Stomach (tissue), 19 donors: ENCODE data around the gene PLRG1. TPM values are rescaled to one million over a fixed set of nuclear protein-coding genes. Genes with fewer than 3 reads are reported as not detected.
"Not testable (repeated sequence)": the region's sequence is repeated elsewhere in the genome, so short reads cannot be mapped to it uniquely, and the experiment has no call there.

Source experiments
- DNase-seq, 2 donors: peaks; one replicate each; pipeline versions ENCODE4 v3.0.0 to v3.0.0-alpha.2; 2013 to 2019
- H3K27ac ChIP-seq, 5 donors: fragments of 200-600 bp in 4 of 5; sonication (generic) in 4 of 5; one replicate each; pipeline ENCODE4 v1.5.1; 2013 to 2019; ENCODE audit warnings: mild to moderate bottlenecking in 1 of 5, moderate library complexity in 1 of 5
- H3K27me3 ChIP-seq, 3 donors: fragments of 200-600 bp; sonication (generic); one replicate each; pipeline ENCODE4 v1.5.1; 2017 to 2019; ENCODE audit warnings: mixed run types in 1 of 3
- H3K36me3 ChIP-seq, 4 donors: fragments of 200-600 bp; sonication (generic); 1 replicate in 3 of 4; 2 replicates in 1 of 4; pipeline ENCODE4 v1.5.1; 2016 to 2019
- H3K4me1 ChIP-seq, 4 donors: fragments of 200-600 bp; sonication (generic); one replicate each; pipeline ENCODE4 v1.5.1; 2016 to 2019
- H3K4me3 ChIP-seq, 4 donors: fragments of 200-600 bp; sonication (generic) in 3 of 4; one replicate each; pipeline ENCODE4 v1.5.1; 2016 to 2019; ENCODE audit warnings: mild to moderate bottlenecking in 1 of 4
- H3K9me3 ChIP-seq, 4 donors: fragments of 200-600 bp; sonication (generic); one replicate each; pipeline ENCODE4 v1.5.1; 2016 to 2019
- CTCF ChIP-seq, 7 experiments: fragments of 450-650 bp in 4 of 7; fragments of 200-600 bp in 3 of 7; sonication (generic) in 3 of 7; IDR thresholded peaks; one replicate each; pipeline ENCODE4 v1.5.1; 2016 to 2019; ENCODE audit warnings: antibody characterized with exemption in 7 of 7, control low read depth in 2 of 7, mild to moderate bottlenecking in 1 of 7
- EP300 ChIP-seq: sonication (generic); formaldehyde crosslinking; IDR thresholded peaks from one replicate; pipeline ENCODE4 v1.6.1; 2017; ENCODE audit warnings: antibody characterized with exemption
- POLR2A ChIP-seq, 4 donors: fragments of 450-650 bp; IDR thresholded peaks; one replicate each; pipeline ENCODE4 v1.6.1; 2016; ENCODE audit warnings: antibody characterized with exemption in 4 of 4, control low read depth in 2 of 4, mild to moderate bottlenecking in 1 of 4, moderate library complexity in 1 of 4
- POLR2AphosphoS5 ChIP-seq, 3 donors: sonication (generic); formaldehyde crosslinking; IDR thresholded peaks; one replicate each; pipeline ENCODE4 v1.6.1; 2016; ENCODE audit warnings: antibody characterized with exemption in 3 of 3
- WGBS, 5 donors: extraction: QIAGEN DNeasy Blood & Tissue Kit in 3 of 5; methylation state at CpG; one replicate each; pipeline versions ENCODE4 v1.1.5 to v1.1.7; 2013 to 2018; 5-methylcytosine and 5-hydroxymethylcytosine counted together
- intact Hi-C: fragments of 100-400 bp; cut with DNase I; formaldehyde crosslinking; loops from one replicate; pipeline ENCODE4 v1.15.1; 2023; ENCODE audit warnings: low total_unique reads
- long read RNA-seq, 10 donors: transcript quantifications; one replicate each; lab custom pipeline, GENCODE V29; 2026
- polyA plus RNA-seq, 3 donors: library from polyadenylated mRNA; stranded (reverse); fragments of 200-250 nt; gene quantifications; one replicate each; pipeline ENCODE4 v1.2.3, GENCODE V29; 2013
- total RNA-seq, 5 donors: library from RNA; depleted of rRNA; stranded (reverse); fragments of >200 nt; gene quantifications; one replicate each; pipeline versions ENCODE4 v1.1.0 to v1.2.3, GENCODE V29; 2014 to 2016
- donor health status: healthy with polysubstance abuse.
- donor health status: Bipolar disorder and iron deficiency.
- donor health status: healthy.

Gene PLRG1
- total RNA-seq (10 to 100 TPM in 4 of 5 donors, 1 to 10 TPM in 1; 1.2 to 52.5 (median 45.5) TPM), polyA plus RNA-seq (10 to 100 TPM; 22.5 to 43.8 (median 40.9) TPM)
- long read RNA-seq, donor 1, partial matches to known transcripts, result 8 of 9 reads
- long read RNA-seq, donor 1, other reads (novel, unspliced or antisense), result 0 of 9 reads
- long read RNA-seq, donor 2, transcript PLRG1-202 (15 exons, 3,351 nt), result major isoform, 10 of 16 reads
- long read RNA-seq, donor 2, partial matches to known transcripts, result 0 of 16 reads
- long read RNA-seq, donor 2, other reads (novel, unspliced or antisense), result 0 of 16 reads
- long read RNA-seq, donor 3, partial matches to known transcripts, result 11 of 18 reads
- long read RNA-seq, donor 3, other reads (novel, unspliced or antisense), result 0 of 18 reads
- long read RNA-seq, donor 4, partial matches to known transcripts, result 0 of 2 reads
- long read RNA-seq, donor 4, other reads (novel, unspliced or antisense), result 0 of 2 reads
- long read RNA-seq, donor 5, transcript PLRG1-202 (15 exons, 3,351 nt), result major isoform, 6 of 10 reads
- long read RNA-seq, donor 5, partial matches to known transcripts, result 0 of 10 reads
- long read RNA-seq, donor 5, other reads (novel, unspliced or antisense), result 0 of 10 reads
- long read RNA-seq, donor 6, transcript PLRG1-202 (15 exons, 3,351 nt), result major isoform, 17 of 120 reads
- long read RNA-seq, donor 6, partial matches to known transcripts, result 85 of 120 reads
- long read RNA-seq, donor 6, other reads (novel, unspliced or antisense), result 15 of 120 reads
- long read RNA-seq, donor 7, transcript PLRG1-202 (15 exons, 3,351 nt), result major isoform, 7 of 9 reads
- long read RNA-seq, donor 7, partial matches to known transcripts, result 0 of 9 reads
- long read RNA-seq, donor 7, other reads (novel, unspliced or antisense), result 0 of 9 reads
- long read RNA-seq, donor 8, transcript PLRG1-202 (15 exons, 3,351 nt), result major isoform, 8 of 10 reads
- long read RNA-seq, donor 8, partial matches to known transcripts, result 0 of 10 reads
- long read RNA-seq, donor 8, other reads (novel, unspliced or antisense), result 0 of 10 reads
- long read RNA-seq, donor 9, transcript PLRG1-212 (2 exons, 570 nt), result major isoform, 5 of 9 reads
- long read RNA-seq, donor 9, partial matches to known transcripts, result 0 of 9 reads
- long read RNA-seq, donor 9, other reads (novel, unspliced or antisense), result 0 of 9 reads
- long read RNA-seq, donor 10, partial matches to known transcripts, result 0 of 1 reads
- long read RNA-seq, donor 10, other reads (novel, unspliced or antisense), result 0 of 1 reads

- Histone ChIP-seq H3K27ac (peak within 1 kb of the TSS; percentile 43 to 85 (median 83)), H3K4me3 (peak within 1 kb of the TSS; percentile 57 to 88 (median 68))
- 0 to 1% (median 1%) methylated on average over 45 to 51 of the region's 51 CpGs for WGBS, 5 donors
Measured at GRCh38 chr4:154549894-154550790, at the start of gene PLRG1. TSS of gene PLRG1 (minus strand) at chr4:154550400. CDS start at chr4:154550308, 92 bp downstream.

GRCh38 chr4:154597798-154598774 is 47.9 kb upstream of the PLRG1 start:
- WGBS, 5 donors, result 67 to 75% (median 73%) methylated on average over 7 of the region's 7 CpGs
- TF ChIP-seq CTCF (IDR thresholded peaks at IDR 0.05) (no peak), POLR2AphosphoS5 (IDR thresholded peaks at IDR 0.05) (no peak), POLR2A (IDR thresholded peaks at IDR 0.05) (no peak), EP300 (no peak)
- no peak for DNase-seq
- Histone ChIP-seq H3K4me3 (no peak overlapping the region), H3K36me3 (no peaks in the 10 kb centered on the region), H3K4me1 (no peaks in the 10 kb centered on the region), H3K27ac (no peak overlapping the region), H3K27me3 (no peaks in the 10 kb centered on the region), H3K9me3 (no peaks in the 10 kb centered on the region)
- intact Hi-C loops, result no loop called here

More at GRCh38 chr4:154549894-154550790, at the start of gene PLRG1:
- Histone ChIP-seq H3K4me1 (peaks cover 7 to 27% (median 17%) of the 10 kb centered on the region in 4 donors), H3K27me3 (no peaks in the 10 kb centered on the region), H3K36me3 (peaks cover 7 to 28% (median 25%) of the 10 kb centered on the region in 4 donors), H3K9me3 (no peaks in the 10 kb centered on the region)
- TF ChIP-seq CTCF (IDR thresholded peaks at IDR 0.05), result peak in 5 of 7 experiments; percentile 18 to 70 (median 36)
- TF ChIP-seq POLR2AphosphoS5 (IDR thresholded peaks at IDR 0.05), result peak; percentile 56 to 92 (median 77)
- TF ChIP-seq POLR2A (IDR thresholded peaks at IDR 0.05), result peak in 2 of 4 donors; percentile 53 to 55
- no peak for TF ChIP-seq EP300
- peak; percentile 98 to 99 for DNase-seq
- intact Hi-C loops, result no loop called here

GRCh38 chr4:154597281-154597680 is 47.1 kb upstream of the PLRG1 start:
- H3K27me3 ChIP-seq, DNase-seq, H3K4me3 ChIP-seq, H3K9me3 ChIP-seq, intact Hi-C loops, H3K36me3 ChIP-seq, H3K27ac ChIP-seq, H3K4me1 ChIP-seq: not testable (repeated sequence)
- 84 to 93% (median 90%) methylated on average over 11 of the region's 11 CpGs for WGBS, 5 donors
